GM12873 (cell line): Measurements from ENCODE around the gene TMEM129.

Source experiments
- TF ChIP-seq, protein P1 (sequence below): IDR thresholded peaks from 2 replicates; pipeline ENCODE4 v1.5.1; 2012; ENCODE audit warnings: low read depth, mild to moderate bottlenecking, moderate library complexity, low read length, control low read depth; ENCODE audit not compliant: insufficient read depth; ENCODE audit errors: missing control alignments

The TMEM129 gene

DNA sequence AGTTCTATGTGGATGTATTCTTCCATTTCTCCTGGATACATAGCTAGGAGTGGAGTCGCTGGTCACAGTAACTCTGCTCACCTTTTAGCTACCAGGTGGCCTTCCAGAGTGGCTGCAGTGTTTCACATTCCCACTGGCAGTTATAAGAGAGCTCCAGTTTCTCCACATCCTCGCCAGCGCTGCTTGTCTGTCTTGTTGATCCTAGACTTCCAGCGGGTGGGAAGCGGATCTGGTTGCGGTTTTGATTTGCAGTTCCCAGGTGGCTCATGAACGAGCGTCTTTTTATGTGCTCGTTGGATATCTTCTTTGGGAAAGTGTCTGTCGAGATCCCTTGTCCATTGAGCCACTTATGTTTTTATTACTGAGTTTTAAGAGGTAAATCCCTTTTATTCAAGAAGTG is 11.8 kb upstream of the TMEM129 start:
- TF ChIP-seq, protein P1, sequence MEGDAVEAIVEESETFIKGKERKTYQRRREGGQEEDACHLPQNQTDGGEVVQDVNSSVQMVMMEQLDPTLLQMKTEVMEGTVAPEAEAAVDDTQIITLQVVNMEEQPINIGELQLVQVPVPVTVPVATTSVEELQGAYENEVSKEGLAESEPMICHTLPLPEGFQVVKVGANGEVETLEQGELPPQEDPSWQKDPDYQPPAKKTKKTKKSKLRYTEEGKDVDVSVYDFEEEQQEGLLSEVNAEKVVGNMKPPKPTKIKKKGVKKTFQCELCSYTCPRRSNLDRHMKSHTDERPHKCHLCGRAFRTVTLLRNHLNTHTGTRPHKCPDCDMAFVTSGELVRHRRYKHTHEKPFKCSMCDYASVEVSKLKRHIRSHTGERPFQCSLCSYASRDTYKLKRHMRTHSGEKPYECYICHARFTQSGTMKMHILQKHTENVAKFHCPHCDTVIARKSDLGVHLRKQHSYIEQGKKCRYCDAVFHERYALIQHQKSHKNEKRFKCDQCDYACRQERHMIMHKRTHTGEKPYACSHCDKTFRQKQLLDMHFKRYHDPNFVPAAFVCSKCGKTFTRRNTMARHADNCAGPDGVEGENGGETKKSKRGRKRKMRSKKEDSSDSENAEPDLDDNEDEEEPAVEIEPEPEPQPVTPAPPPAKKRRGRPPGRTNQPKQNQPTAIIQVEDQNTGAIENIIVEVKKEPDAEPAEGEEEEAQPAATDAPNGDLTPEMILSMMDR: no peak

DNA sequence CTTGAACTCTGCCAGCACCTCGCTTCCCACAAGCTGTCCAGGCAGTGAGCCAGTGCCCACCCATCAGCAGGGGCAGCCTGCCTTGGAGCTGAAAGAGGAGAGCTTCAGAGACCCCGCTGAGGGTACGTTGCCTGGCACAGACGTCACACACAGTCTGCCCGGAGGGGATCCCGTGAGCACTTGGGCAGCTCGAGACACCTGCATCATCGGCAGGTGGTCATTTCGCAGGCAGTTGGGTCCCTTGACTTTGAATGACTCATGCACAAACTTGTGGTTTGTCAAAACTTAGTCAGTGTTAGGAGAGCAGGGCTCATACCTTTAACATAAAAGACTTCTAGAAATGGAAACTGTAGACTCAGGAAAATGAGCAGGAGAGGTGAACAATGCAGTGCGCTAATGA is 10.1 kb upstream of the TMEM129 start:
- TF ChIP-seq, protein P1: no peak

DNA sequence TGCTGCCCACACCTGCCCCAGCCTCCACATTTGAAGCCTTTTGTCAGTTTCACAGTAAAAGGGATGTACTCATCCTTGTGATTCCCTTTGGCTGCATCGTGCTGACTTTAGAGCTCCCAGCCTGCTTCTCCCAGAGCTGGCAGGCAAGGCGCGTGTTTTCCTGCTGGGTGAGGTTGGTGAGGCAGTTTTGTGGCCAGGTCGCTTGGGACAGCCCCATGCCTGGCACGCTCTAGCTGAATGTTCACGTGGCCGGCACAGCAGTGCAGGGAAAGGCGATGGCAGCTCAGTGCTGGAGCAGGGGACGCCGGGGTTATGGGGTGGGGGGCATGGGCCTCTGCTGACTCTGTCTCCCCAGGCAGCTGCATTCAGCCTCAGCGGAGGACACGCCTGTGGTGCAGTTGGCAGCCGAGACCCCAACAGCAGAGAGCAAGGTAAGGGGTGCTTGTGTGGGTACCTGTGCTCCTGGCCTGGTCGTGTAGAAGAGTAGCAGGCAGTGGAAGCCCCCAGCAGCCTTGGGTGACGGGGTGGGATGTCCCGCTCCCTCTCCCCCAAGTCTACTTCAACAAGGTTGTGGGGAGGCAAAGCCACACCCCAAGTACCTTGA is 9.5 kb upstream of the TMEM129 start:
- TF ChIP-seq, protein P1: no peak

DNA sequence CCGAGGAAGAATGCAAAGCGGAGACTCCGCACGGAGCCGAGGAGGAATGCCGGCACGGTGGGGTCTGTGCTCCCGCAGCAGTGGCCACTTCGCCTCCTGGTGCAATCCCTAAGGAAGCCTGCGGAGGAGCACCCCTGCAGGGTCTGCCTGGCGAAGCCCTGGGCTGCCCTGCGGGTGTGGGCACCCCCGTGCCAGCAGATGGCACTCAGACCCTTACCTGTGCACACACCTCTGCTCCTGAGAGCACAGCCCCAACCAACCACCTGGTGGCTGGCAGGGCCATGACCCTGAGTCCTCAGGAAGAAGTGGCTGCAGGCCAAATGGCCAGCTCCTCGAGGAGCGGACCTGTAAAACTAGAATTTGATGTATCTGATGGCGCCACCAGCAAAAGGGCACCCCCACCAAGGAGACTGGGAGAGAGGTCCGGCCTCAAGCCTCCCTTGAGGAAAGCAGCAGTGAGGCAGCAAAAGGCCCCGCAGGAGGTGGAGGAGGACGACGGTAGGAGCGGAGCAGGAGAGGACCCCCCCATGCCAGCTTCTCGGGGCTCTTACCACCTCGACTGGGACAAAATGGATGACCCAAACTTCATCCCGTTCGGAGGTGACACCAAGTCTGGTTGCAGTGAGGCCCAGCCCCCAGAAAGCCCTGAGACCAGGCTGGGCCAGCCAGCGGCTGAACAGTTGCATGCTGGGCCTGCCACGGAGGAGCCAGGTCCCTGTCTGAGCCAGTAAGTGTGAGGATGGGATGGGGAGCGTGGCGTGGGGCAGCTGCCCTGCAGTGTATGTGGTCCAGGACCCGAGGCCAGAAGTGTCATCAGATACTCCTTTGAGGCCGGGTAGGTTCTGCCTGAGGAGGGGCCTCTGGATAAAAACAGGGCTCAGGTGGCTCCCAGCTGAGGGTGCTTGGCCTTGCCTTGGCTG is 7.2 kb upstream of the TMEM129 start:
- TF ChIP-seq, protein P1: no peak

DNA sequence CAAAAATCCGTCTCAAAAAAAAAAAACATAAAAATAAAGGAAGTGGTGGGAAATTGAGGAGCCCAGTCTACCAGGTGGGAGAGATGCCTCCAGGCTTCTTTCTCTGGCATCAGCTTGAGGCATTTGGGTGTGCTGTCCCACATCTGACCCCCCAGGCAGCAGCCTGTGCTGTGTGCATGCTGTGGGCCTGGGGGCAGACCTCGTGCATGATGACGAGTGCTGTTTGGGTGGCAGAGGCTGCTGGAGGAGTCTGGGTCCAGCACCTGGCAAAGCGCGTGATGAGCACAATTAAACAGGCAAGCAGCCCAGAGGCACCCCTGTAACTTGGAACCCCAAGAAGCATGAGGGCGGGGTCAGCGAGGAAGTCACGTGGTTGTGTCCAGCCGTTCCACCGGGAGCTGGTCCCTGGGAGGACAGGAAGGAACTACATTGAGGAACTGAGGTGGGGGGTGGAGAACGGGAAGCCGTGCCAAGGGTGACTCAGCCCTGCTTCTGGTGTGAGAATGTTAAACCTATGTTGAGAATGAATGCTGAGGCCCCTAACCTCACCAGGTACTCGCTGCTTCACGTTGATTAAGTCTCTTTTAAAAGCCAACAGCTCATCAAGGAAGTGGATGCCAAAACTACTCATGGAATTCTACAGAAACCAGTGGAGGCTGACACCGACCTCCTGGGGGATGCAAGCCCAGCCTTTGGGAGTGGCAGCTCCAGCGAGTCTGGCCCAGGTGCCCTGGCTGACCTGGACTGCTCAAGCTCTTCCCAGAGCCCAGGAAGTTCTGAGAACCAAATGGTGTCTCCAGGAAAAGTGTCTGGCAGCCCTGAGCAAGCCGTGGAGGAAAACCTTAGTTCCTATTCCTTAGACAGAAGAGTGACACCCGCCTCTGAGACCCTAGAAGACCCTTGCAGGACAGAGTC is 6.3 kb upstream of the TMEM129 start:
- TF ChIP-seq, protein P1: no peak

DNA sequence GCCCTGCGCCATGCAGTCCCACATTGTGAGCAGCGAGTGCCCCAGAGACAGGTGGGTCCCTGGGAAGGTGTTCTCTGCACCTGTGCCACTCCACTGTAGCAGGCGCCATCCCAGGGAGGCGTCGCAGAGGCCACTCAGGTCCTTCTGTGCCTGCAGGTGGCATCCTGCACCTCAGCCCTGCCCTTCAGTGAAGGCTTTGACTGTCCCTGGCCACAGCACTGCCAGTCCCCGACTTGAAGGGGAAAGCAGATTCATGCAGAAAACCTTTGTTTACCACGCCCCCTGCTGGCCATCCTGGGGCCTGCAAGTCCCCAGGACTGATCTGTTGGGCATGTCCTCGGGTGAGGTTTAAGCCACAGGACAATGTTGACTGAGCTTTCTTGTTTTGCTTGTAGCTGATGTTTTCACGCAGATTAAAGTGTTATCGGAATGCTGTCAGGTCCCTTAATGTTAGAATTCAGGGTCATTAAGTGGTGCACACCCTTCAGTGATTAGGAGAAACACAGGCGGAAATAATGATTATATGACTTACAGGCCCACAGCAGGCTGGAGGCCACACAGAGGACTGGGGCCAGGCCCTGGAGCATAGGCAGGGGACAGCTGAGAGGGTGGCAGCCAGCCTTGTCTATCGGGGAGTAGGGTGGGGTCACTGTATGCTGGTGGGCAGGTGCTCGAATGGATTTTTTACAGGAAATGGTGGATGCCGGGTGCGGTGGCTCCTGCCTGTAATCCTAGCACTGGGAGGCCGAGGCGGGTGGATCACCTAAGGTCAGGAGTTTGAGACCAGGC is 5.2 kb upstream of the TMEM129 start:
- TF ChIP-seq, protein P1: peak; percentile 99
